NOMO-1 treated with DMSO at 0.1 percent for 48 hours (cell line): ENCODE data around the gene SNCB.
A peak's percentile ranks its signal among the peaks of the same experiment; 100 is the strongest.

Experiments
- DNase-seq: peaks from one replicate; lab custom pipeline; 2025; ENCODE audit not compliant: unreplicated experiment; lab: John Stamatoyannopoulos, UW

The SNCB gene

DNA sequence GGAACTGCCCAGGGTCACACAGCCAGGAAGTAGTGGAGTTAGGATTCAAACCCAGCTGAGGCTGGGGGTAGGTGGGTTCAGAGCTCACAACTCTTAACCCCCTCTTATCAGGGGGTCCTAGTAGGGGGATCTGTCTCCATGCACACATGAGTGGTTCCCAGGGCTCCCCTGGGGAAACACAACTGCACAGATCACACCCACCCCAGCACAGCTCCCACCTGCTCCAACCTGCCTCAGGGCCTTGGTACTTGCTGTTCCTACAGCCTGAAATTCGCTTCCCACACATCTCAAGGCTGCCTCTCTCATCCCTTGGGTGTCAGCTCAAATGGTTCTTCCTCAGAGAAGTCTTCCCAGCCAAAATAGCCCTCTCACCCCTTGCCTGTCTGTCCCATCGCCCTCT, 4.8 kb downstream of the SNCB start:
- DNase-seq, result no peak

DNA sequence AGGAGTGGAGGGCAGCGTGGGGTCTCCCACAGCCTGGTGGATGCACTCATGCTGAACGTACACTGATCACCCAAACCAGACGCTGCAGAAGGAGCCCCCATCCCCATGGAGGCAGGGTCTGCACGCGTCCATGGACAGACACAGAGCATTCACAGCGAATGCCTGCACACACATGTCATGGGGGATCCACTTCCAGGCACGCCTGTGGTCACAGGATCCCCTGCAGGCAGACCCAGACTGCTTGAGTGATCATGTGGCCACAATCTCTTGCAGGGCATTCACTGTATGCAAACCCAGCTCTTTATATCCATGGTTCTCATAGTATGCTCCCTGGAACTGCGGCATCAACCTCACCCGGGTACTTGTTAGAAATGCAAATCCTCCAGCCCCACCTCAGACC, 5.4 kb downstream of the SNCB start:
- DNase-seq, result no peak

DNA sequence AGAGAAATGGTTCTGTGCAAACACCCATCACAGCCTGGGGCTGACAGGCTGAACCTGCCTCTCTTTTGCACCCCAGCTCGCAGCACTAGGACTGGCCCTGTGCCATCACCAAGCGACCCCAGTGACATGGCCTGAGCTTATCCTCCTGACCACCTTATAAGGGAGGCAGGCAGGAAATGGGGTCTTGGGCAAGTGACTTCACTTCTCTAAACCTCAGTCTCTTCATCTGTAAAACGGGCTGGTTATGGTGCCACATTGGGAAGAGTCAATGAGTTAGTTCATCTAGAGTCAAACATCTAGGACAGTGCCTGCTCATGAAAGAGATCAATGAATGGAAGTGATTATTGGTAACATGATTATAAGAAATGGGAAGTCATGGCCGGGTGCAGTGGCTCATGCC, 6.2 kb downstream of the SNCB start:
- DNase-seq, result no peak

DNA sequence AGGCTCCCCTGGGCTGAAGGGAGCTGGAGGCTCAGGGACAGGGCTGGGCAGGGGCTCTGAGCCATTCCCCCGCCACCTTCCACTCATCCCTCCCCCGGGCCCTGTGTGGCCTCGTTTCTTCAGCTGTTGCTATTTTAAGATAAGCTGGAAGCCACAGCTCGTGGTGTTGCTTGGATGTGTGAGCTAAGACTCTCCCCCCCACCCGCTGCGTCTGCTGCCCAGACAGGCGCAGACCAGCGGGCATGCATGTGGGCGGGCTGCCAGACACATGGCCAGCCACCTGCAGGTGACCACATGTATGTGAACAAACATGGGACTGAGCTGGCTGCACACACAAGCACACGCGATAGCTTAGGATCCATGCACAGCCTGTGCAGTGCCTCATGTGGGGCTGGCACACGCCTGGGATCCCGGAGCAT, 8.7 kb downstream of the SNCB start:
- DNase-seq, result no peak

DNA sequence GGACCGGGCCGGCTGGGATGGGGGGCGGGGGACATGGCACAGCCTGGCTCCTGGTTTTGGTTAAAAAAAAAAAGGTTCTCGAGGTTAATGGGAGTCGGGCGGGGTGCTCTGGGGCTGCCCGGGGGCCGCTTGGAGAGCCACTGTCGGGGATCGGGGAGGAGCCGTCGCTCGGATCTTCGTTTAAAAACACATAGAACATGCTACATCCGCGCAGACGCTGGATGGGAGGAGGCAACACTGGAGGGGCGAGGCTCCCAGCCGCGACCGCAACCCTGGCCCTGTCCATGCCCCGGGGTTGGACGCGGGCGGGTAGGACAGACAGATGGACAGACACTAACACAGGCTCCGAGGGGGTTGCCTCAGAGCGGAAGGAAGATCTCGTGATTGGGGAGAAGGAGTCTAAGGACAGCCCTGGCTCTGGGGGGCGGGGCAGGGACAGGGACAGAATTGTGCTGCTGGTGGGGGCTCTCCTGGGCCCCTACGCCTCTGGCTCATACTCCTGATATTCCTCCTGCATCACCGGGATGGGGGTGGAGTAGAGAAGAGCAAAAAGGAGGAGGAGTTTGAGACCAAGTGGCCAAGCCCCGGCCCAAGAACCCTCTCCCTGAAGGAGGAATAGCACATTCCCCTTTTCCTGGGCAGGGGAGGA, 9.9 kb downstream of the SNCB start:
- DNase-seq, result no peak

DNA sequence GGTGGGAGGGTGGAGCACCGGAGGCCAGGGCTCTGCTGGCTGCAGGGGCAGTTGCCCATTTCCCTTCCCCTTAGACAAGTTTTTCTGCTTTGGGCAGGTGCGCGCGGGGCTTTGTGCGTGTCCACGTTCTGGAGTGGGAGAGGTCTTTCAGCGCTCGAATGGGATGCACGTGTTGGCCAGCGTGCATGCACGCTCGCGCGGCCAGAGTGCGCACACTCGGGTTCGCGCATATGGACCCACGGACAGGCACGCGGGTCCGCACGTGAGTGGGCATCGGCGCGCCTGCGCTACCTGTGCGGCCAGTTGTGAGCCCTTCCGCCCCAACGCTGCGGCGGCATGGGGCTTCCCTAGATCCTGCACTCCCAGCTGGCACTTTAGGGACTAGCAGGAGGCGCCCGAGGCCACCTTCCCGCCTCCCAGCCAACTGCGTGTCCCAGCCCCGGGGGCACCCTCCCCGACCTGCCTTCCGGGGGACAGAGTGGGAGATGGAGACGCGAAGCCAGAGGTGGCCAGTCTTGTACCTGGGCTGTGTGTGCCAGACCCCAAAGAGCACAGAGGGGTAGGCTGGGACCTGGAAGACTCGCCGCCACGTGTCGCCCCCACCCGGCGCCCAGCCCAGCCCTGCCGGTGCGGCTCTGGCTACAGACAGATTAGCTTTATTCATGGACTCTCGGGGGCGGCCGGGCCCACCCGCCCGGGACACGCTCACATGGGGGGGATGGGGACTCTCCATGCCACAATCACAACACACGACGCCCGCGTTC, 10.6 kb downstream of the SNCB start:
- no peak for DNase-seq

DNA sequence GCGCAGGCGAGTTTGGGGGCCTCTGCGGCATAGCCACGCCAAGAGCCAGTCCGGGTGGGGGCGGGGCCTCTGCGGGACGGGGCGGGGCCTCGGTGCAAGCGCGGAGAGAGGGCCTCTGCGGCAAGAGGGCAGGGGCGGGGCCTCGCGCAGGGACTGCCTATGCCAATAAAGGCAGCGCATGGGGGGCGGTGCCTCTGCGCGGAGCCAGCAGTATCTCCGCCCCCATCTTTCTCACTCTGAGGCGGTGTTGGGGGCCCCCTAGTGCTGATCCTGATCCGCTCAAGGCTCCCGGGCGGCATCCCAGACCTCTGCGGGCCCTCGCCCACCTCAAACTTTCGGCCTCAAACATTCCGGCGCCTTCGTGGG, 11.1 kb downstream of the SNCB start:
- DNase-seq, result peak; percentile 52

DNA sequence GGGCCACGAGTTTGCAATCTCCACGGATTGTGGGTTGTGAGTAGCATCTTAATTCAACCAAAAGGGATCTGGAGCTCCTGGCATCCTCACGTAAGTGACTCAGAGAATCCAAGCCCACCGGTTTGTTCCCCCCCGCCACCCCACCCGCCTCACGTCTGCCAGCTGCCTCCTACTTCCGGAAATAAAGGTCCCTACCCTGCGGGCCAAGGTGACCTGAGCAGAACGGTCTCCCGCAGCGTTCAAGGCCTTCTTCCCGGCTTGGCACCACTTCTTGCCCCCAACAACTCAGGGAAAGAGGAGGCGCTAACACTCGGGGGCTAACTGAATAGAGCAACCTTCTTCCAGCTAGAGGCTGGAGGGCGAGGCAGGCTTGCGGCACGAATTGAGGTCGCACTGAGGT, 11.6 kb downstream of the SNCB start:
- no peak for DNase-seq

DNA sequence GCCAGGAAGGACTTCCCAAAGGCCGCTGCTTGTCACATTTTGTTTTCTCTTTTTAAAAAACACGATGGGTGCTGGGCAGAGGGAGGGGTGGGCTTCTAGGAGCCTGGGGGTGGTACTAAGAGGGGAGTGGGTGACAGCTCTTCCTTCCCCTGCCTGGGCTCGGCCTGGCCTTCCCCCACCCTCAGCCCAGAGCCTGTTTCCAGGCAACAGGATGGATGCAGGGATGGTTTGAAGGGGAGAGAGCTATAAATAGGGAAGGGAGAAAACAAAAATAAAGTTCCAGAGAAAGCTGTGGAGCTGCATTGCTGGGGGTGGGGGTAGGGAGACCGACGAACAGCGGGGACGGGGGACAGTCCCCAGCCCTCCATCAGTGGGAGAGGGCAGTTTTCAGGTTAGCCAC, 13.8 kb downstream of the SNCB start:
- no peak for DNase-seq

DNA sequence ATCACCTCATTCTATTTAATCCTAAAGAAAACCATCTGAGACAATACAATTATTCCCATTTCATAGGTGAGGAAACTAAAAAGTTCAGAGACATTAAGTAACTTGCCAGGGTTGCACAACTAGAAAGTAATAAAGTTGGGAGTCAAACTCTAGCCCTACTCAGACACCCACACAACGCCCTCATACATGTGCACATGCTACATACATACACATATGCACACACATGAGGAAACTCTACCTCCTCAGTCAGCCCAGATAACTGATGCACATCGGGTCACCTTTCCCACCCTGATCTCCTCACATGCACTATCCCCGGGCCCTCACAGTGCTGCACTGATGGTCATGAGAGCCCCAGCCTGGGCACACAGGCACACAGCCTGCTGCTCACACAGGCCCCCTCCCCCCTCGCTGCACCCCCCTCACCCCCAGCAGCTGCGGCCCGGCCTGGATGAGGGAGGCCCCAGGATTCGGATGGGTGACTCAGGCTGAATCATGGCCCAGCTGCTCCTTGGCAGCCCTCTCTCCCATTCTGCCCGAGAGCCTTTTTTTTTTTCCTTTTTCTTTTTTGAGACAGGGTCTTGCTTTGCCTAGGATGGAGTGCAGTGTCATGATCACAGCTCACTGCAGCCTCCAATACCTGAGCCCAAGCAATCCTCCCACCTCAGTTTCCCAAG, 15.4 kb downstream of the SNCB start:
- DNase-seq, result no peak

DNA sequence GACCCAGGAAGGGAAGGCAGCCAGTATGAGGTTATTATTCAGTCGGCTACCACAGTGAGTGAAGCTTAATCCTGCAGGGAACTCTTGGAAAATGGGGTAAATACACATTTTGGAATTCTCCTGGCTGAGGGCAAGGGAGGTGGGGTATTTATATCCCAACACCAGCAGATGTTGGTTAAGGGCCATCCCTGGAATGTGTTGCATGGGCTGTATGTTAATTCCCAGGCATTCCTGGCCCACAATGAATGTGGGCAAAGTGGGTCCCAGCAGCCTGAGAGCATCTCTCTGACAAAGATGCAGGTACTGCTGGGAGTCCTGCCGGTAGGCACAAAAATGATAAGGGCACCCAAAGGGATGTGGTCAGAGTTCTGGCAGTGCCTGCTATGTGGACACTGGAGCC, 17.5 kb downstream of the SNCB start:
- no peak for DNase-seq

DNA sequence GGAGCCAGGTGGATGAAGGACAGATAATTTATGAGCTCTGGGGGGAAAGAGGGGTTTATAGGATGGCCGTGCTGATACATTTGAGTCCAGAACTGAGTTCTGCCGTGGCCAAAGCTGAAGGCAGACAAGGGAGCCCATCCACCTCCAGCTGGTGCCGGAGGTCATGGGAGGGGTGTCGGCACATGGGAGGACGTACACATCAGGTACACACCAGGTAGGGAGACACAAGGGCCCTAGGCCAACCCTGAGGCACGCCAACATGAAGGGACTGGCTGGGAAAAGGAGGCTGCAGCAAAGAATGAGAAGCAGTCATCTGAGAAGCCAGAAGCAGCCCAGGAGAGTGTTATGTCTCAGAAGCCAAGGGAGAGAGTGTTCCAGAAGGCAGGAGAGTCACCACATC, 18.3 kb downstream of the SNCB start:
- DNase-seq, result no peak

DNA sequence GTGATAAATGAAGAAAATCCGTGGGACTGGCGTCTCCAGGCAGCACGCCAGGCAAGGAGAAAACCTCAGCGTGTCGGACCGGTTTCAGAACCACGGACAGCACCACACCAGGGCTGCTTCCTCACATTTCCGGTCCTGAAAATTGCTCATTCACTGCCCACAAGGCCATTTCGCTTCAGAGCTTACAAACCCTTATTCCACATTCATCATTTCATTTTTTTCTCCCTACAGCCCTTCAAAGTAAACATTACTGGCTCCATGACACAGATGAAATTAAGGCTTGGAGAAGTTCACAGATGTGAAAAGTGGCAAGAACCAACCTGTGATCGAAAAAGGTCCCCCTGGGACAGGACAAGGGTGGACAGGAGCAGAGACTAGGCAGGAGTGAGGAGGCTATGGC, 18.9 kb downstream of the SNCB start:
- peak; percentile 71 for DNase-seq

DNA sequence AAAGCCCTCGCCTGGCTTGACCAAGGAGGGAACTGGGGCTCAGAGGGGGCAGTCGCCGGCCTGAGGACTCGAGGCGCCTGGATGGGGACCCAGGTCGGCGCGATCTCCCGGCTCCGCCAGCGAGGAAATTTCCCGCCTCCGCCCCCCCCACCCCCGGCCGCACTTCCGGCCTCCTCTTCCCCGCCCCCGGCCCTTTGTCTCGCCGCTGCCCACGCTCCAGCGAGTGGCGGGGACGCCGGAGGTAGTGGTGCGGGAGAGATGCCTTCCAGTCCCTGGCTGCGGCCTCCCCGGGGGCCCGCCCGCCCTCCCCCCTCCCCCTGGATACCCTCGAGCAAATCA, 19.9 kb downstream of the SNCB start:
- DNase-seq, result no peak

DNA sequence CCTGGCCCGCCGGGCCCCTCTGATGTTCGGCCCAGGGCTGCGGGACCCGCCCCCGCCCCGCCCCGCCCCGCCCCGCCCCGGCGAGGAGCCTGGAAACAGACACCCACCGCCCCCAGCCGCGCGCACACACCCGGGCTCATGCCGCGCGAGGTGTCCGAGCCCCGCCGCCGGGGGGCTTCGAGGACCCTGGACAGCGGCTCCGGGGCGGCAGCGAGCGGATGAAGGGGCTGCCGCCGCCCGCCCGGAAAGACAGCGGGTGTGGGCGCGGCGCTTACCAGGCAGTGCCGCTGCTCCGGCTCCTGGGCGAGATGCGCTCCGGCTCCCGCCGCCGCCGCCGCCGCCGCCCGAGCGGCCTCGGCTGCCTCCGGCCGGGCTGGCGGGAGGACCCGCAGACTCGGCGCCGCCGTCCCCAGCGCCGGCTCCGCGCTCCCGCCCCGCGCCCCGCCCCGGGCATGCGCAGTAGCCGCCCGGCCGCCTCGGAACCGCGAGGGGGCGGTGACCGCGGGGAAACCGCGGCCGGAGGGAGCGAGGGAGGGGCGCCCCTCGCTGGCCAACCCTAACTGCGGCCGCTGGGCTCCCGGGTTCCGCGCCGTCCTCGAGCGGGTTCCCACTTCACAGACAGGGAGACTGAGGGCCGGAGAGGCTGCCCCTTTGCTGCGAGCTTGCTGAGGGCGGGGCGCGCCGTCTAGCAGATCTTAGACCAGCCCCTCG, 20.5 kb downstream of the SNCB start, which contains the start of gene GPRIN1:
TSS of gene GPRIN1 (minus strand) at position 433 of the 711 bp plus-strand sequence. CDS start 10,322 bp downstream, outside the sequence.
- peak; percentile 19 for DNase-seq

DNA sequence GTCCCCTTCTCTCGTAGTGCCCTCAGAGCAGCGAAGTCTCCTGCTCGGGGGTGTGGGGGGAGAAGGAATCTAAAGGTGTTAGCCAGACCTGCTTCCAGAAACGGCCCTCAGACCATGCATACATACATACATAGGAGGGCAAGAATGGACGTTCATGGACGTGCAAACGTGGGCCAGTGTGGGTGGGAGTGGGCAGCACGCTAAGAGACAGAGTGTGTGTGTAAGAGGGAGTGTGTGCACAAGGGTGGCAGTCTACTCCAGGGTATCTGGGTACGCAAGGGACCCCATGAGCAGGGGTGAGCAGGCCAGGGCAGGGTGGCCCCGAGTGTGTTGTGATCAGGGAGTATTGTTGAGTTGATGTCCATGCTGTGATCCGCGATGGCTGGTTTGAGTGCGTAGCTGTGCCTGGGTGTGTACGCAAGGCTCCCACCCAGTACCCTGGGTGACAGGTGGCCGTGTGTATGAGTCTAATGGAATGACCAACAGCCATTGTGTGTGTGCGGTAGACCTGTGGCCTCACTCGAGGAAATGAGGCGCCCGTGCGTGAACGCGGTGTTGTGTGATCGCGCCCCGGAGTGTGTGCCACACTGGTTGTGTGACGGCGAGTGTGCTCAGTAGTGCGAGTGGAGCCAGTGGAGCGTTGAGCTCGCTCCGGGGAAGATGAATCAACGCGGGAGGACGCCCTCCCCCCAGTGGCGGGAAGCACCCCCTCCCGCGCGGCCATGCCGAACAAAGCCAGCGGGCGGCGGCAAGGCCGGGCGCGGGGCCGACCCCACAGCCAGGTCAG, 21.2 kb downstream of the SNCB start:
- no peak for DNase-seq

DNA sequence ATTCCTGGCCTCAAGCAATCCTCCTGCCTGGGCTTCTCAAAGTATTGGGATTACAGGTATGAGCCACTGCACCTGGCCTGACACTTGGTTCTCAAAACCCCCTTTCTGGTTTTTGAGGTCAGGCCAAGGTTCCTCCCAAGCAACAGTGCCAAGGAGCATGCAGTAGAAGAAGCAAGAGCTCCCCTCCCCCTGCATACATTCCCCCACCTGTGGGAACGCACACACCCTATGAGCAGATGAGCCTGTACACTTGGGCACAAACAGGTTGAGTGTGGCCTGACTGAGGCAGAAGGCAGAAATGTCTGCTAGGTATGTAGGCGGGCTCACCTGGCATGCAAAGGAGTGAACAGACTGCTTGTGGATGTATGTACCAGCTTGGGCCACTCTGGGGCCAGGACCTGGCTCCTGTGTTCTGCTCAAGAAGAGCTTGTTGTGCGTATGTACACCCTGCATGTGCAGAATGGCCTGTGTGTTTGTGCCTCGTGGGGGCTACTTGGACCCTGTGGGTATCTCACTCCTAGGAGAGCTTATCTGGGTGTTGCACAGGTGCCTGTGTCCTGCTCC, 22.1 kb downstream of the SNCB start:
- DNase-seq, result no peak

DNA sequence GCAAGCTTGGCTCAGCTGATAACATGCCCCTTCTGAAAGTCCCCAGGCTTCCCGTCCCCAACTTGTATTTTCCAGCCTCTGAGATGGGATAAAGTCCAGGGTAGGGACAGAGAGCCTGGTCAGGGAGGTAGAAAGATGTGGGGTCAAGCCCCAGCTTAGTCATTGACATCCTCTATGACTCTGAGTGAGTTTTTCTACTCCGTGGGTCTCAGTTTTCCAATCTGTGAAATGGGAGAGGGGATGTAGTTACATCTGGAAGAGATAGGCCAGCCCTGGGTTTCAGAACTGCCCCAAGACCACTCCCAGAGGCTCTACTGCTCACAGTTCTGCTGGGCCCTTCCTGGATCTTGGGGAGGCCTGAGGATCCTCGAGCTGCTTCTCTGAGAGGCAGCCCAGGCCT, 23.5 kb downstream of the SNCB start:
- no peak for DNase-seq

DNA sequence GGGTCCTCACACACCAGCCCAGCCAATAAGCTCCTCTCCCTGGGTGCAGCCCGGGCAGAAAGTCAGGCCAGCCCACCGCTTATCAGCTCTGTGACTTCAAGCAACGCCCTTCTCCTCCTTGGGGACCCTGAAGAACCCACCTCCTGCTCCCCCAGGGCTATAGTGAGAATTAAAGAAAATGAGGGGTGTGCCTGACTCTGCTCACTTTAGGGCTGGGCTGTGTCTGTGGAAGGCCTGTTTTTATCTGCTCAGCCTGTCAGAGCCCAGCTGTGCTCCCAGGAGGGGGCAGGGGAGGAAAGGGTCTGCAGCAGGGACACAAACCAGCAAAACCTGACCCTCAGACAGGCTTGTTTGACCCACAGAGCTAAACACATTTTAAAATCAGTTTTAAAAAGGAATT, 24.3 kb downstream of the SNCB start:
- DNase-seq, result no peak

DNA sequence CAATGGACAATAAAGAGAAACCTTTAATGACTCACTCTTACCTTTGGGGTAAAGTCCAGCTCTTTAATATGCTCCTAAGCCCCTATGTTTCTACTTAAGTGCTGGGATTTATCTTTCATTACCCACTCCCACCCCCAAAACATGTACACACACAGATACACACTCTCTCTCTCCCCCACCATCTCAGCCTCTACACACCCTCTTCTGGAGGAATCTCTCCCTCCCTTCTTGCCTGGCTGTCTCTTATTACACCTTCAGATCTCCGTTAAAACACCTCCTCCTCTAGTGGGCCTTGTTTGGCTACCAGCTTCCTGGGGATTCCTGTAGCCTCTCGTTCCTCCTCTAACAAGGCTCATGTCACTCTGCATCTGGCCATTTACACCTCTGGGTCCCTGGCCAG, 27.2 kb downstream of the SNCB start:
- no peak for DNase-seq
